NK-92 (cell line): Measurements from ENCODE around the gene TEPSIN.

Experiments
- DNase-seq: peaks from one replicate; lab custom pipeline; 2025; ENCODE audit not compliant: unreplicated experiment; lab: John Stamatoyannopoulos, UW

TEPSIN gene

DNA sequence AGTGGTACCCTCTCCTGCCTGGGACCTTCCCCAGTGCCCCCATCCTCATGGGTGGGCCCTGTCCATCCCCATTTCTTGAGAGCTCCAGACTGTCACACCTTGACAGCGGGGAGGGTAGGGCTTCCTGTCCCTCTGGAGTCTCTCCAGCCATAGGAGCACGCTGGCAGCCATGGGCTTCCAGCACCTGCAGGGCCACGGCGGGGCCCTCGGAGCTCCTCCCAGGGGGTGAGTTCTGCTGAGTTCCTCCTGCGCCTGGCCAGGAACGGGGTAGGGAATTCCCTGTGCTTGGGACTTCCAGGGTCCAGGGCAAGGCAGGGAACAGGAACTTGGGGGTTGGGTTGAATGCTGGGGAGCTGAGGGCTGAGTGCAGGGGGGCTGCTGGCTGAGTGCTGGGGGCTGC is 49.8 kb downstream of the TEPSIN start:
- DNase-seq = no peak

GRCh38 chr17:81188491-81188840 is 50.4 kb downstream of the TEPSIN start:
- DNase-seq = no peak

- DNase-seq = no peak
Observed at GRCh38 chr17:81187586-81188490, 51.0 kb downstream of the TEPSIN start.

GRCh38 chr17:81187120-81187519 is 51.7 kb downstream of the TEPSIN start:
- no peak for DNase-seq

GRCh38 chr17:81186203-81186602 is 52.7 kb downstream of the TEPSIN start:
- DNase-seq = no peak

GRCh38 chr17:81184555-81184954 is 54.3 kb downstream of the TEPSIN start:
- no peak for DNase-seq

DNA sequence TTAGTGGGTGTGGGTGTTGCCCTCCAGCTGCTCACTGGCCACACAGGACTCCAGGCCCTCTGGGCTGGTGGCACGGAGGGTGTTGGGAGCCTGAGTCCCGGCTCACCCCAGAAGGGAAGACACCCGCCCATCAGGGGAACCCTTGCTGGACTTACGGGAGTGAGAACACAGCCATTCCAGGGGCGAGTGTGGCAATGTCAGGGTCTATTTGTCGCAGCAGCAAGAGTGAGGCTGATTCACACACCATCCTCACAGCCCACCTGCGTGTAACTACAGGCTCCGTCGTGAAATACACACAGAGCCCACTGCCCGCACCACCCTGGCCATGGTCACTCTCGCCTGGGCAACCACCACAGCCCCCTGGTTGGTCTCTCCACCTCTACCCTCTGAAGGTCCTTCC is 55.0 kb downstream of the TEPSIN start:
- no peak for DNase-seq

- no peak for DNase-seq
Observed at GRCh38 chr17:81183316-81183715, 55.5 kb downstream of the TEPSIN start.

- no peak for DNase-seq
Observed at GRCh38 chr17:81182596-81182995, 56.3 kb downstream of the TEPSIN start.

DNA sequence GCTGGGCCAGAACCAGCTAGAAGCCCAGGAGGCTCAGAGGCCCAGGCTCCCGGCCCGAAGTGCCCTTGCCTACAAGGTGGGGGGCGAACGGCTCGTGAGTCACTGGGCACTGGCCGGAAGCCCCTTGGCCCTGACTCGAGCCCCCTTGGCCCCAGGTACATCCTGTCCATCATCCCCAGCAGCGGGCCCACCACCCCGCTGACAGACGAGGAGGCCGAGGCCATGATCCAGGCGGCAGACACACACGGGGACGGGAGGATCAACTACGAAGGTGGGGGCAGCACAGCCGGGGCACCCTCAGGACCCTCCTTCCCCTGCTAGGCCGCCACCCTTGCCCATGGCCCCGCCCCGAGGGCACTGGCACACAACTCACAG is 57.1 kb downstream of the TEPSIN start:
- no peak for DNase-seq

GRCh38 chr17:81180836-81181810 is 57.7 kb downstream of the TEPSIN start:
- DNase-seq = no peak

GRCh38 chr17:81179861-81180260 is 59.0 kb downstream of the TEPSIN start:
- DNase-seq = no peak

GRCh38 chr17:81179220-81179619 is 59.6 kb downstream of the TEPSIN start:
- DNase-seq = no peak
